OCI-LY1 (cell line): ENCODE results near the gene VPS11.

Source experiments
- H2AFZ ChIP-seq: fragments of 200-600 bp; sonication (generic), shearing (Covaris generic); 2 replicates; pipeline ENCODE4 v1.6.0; 2014; ENCODE audit warnings: antibody characterized with exemption, mild to moderate bottlenecking, low read length
- H3F3A ChIP-seq: fragments of 200-600 bp; sonication (generic), shearing (Covaris generic); 2 replicates; pipeline ENCODE4 v1.6.0; 2014; ENCODE audit warnings: mild to moderate bottlenecking, antibody characterized with exemption, low read length, moderate library complexity; ENCODE audit not compliant: insufficient read depth
- H3K27ac ChIP-seq: fragments of 200-600 bp; sonication (generic); 2 replicates; pipeline ENCODE4 v1.5.1; 2014; ENCODE audit warnings: low read length, mixed run types, mild to moderate bottlenecking, low read depth; ENCODE audit not compliant: poor library complexity, severe bottlenecking
- H3K27me3 ChIP-seq: fragments of 200-600 bp; sonication (generic); 2 replicates; pipeline ENCODE4 v1.6.0; 2014; ENCODE audit warnings: antibody characterized with exemption, mild to moderate bottlenecking, low read length, moderate library complexity; ENCODE audit not compliant: insufficient read depth
- H3K36me3 ChIP-seq: fragments of 200-600 bp; sonication (generic); 2 replicates; pipeline ENCODE4 v1.6.1; 2014; ENCODE audit warnings: mild to moderate bottlenecking, antibody characterized with exemption, low read length, moderate library complexity, mixed read lengths; ENCODE audit not compliant: insufficient read depth
- H3K4me1 ChIP-seq: fragments of 200-600 bp; sonication (generic); 2 replicates; pipeline ENCODE4 v1.5.1; 2014; ENCODE audit warnings: mild to moderate bottlenecking, low read length, moderate library complexity; ENCODE audit not compliant: insufficient read depth, severe bottlenecking
- H3K4me2 ChIP-seq: fragments of 200-600 bp; sonication (generic), shearing (Covaris generic); 2 replicates; pipeline ENCODE4 v1.6.1; 2014; ENCODE audit warnings: low read length
- H3K4me3 ChIP-seq: fragments of 200-600 bp; sonication (generic); 2 replicates; pipeline ENCODE4 v1.5.1; 2014; ENCODE audit warnings: low read length, low read depth, mild to moderate bottlenecking, mixed read lengths; ENCODE audit not compliant: poor library complexity, severe bottlenecking
- H3K79me2 ChIP-seq: fragments of 200-600 bp; shearing (Covaris generic); 2 replicates; pipeline ENCODE4 v1.6.1; 2016; ENCODE audit warnings: mixed run types, low read length, mixed read lengths; ENCODE audit not compliant: insufficient read depth
- H3K9ac ChIP-seq: fragments of 200-600 bp; sonication (generic), shearing (Covaris generic); 2 replicates; pipeline ENCODE4 v1.6.1; 2014; ENCODE audit warnings: mild to moderate bottlenecking, low read length, mixed read lengths
- H3K9me2 ChIP-seq: fragments of 200-600 bp; sonication (generic), shearing (Covaris generic); 2 replicates; pipeline ENCODE4 v1.6.1; 2014; ENCODE audit warnings: low read depth, mild to moderate bottlenecking, low read length, mixed read lengths
- H3K9me3 ChIP-seq: fragments of 200-600 bp; shearing (Covaris generic); 2 replicates; pipeline ENCODE4 v1.6.1; 2014; ENCODE audit warnings: low read length, mixed read lengths
- H4K20me1 ChIP-seq: fragments of 200-600 bp; sonication (generic), shearing (Covaris generic); 2 replicates; pipeline ENCODE4 v1.6.0; 2016; ENCODE audit warnings: mild to moderate bottlenecking, low read length; ENCODE audit not compliant: insufficient read depth
- CTCF ChIP-seq: fragments of 200-600 bp; sonication (generic), shearing (Covaris generic); IDR thresholded peaks from 2 replicates; pipeline ENCODE4 v1.5.1; 2017; ENCODE audit warnings: mild to moderate bottlenecking, antibody characterized with exemption, low read length, moderate library complexity, mixed read lengths
- EZH2 ChIP-seq: fragments of 200-600 bp; sonication (generic), shearing (Covaris generic); IDR thresholded peaks from 2 replicates; pipeline ENCODE4 v1.8.0; 2017; ENCODE audit warnings: borderline replicate concordance, mixed run types, mild to moderate bottlenecking, antibody characterized with exemption, low read length, moderate library complexity, mixed read lengths

The VPS11 gene

GRCh38 chr11:119029069-119029339 lies 38.6 kb upstream of the VPS11 start:
- Histone ChIP-seq H4K20me1 (no peaks in the 10 kb centered on the region), H2AFZ (no peak overlapping the region), H3K9me3 (no peaks in the 10 kb centered on the region), H3K9ac (peak overlapping the region; percentile 87), H3K9me2 (no peaks in the 10 kb centered on the region), H3K4me2 (peak overlapping the region; percentile 99), H3K27ac (peak overlapping the region; percentile 52), H3K79me2 (0 out of 2 replicates have a peak, but pooled peaks cover 5% of the 10 kb centered on the region), H3F3A (no peaks in the 10 kb centered on the region), H3K36me3 (peaks cover 46% of the 10 kb centered on the region), H3K4me1 (peaks cover 19% of the 10 kb centered on the region), H3K27me3 (no peaks in the 10 kb centered on the region), H3K4me3 (peak overlapping the region; percentile 87)
- TF ChIP-seq EZH2 (no peak), CTCF (no peak)

GRCh38 chr11:119029340-119030028 lies 38.1 kb upstream of the VPS11 start:
- H3K4me1 ChIP-seq, result peaks cover 19% of the 10 kb centered on the region
- peak overlapping the region; percentile 87 for H3K4me3 ChIP-seq
- 0 out of 2 replicates have a peak, but pooled peaks cover 5% of the 10 kb centered on the region for H3K79me2 ChIP-seq
- H3K9me2 ChIP-seq, result no peaks in the 10 kb centered on the region
- peak overlapping the region; percentile 99 for H3K4me2 ChIP-seq
- no peak for TF ChIP-seq CTCF
- TF ChIP-seq EZH2, result no peak
- H3K36me3 ChIP-seq, result peaks cover 41% of the 10 kb centered on the region
- H2AFZ ChIP-seq, result no peak overlapping the region
- H3K9me3 ChIP-seq, result no peaks in the 10 kb centered on the region
- H3F3A ChIP-seq, result no peaks in the 10 kb centered on the region
- peak overlapping the region; percentile 52 for H3K27ac ChIP-seq
- H4K20me1 ChIP-seq, result no peaks in the 10 kb centered on the region
- H3K27me3 ChIP-seq, result no peaks in the 10 kb centered on the region
- peak overlapping the region; percentile 87 for H3K9ac ChIP-seq

- Histone ChIP-seq H3K36me3 (peaks cover 36% of the 10 kb centered on the region), H3K27me3 (no peaks in the 10 kb centered on the region), H3K4me1 (peaks cover 19% of the 10 kb centered on the region), H3K4me2 (peak overlapping the region; percentile 99), H3K9me2 (no peaks in the 10 kb centered on the region), H3K79me2 (0 out of 2 replicates have a peak, but pooled peaks cover 5% of the 10 kb centered on the region), H2AFZ (no peak overlapping the region), H3K4me3 (peak overlapping the region; percentile 87), H3F3A (no peaks in the 10 kb centered on the region), H3K27ac (peak overlapping the region; percentile 52), H3K9me3 (no peaks in the 10 kb centered on the region), H3K9ac (peak overlapping the region; percentile 87), H4K20me1 (no peaks in the 10 kb centered on the region)
- TF ChIP-seq EZH2 (no peak), CTCF (no peak)
These were observed 37.6 kb upstream of the VPS11 start for GRCh38 chr11:119030029-119030328.
